Left cardiac atrium (tissue), 4 donors: ENCODE measurements around the gene EMP1. TPM values are rescaled to one million over a fixed set of nuclear protein-coding genes. Genes with fewer than 3 reads are reported as not detected.

Source experiments
- ATAC-seq, 2 donors: fragments of 200-7000 bp; cut with Tn5 transposase; one replicate each; pipeline ENCODE4 v1.9.1; 2020; ENCODE audit warnings: mild to moderate bottlenecking in 2 of 2, moderate library complexity in 2 of 2
- DNase-seq: peaks from one replicate; pipeline ENCODE4 v3.0.0-alpha.2; 2020
- intact Hi-C, 2 donors: fragments of 100-400 bp; cut with DNase I; formaldehyde crosslinking; loops; one replicate each; pipeline versions ENCODE4 v1.14.1 to v1.15.1; 2022 to 2023
- long read RNA-seq: library from polyadenylated mRNA; unstranded; transcript quantifications from one replicate; pipeline ENCODE4 v2.0.0, GENCODE V29; 2021
- total RNA-seq, 2 donors: library from RNA; stranded (reverse); fragmentation: NEBNext Ultra II Directional; extraction: Animal tissue kit (Norgen Biotek cat#: 25700); gene quantifications; one replicate each; pipeline ENCODE4 v1.2.1, GENCODE V29; 2021
- donor health status: DM: no; HTN: yes; CAD: no.
- donor health status: DM: no; HTN: yes; CAD: no; lungs with severe emphysema.
- donor health status: DM: yes; HTN: yes; CAD: no.
- donor health status: Dilated cardiomyopathy.

EMP1 gene, protein sequence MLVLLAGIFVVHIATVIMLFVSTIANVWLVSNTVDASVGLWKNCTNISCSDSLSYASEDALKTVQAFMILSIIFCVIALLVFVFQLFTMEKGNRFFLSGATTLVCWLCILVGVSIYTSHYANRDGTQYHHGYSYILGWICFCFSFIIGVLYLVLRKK
- 100 to 1,000 TPM; 304 to 477 TPM for total RNA-seq
- long read RNA-seq, full-length matches to known transcripts, result 17 of 37 reads
- long read RNA-seq, partial matches to known transcripts, result 0 of 37 reads
- long read RNA-seq, other reads (novel, unspliced or antisense), result 20 of 37 reads

DNA sequence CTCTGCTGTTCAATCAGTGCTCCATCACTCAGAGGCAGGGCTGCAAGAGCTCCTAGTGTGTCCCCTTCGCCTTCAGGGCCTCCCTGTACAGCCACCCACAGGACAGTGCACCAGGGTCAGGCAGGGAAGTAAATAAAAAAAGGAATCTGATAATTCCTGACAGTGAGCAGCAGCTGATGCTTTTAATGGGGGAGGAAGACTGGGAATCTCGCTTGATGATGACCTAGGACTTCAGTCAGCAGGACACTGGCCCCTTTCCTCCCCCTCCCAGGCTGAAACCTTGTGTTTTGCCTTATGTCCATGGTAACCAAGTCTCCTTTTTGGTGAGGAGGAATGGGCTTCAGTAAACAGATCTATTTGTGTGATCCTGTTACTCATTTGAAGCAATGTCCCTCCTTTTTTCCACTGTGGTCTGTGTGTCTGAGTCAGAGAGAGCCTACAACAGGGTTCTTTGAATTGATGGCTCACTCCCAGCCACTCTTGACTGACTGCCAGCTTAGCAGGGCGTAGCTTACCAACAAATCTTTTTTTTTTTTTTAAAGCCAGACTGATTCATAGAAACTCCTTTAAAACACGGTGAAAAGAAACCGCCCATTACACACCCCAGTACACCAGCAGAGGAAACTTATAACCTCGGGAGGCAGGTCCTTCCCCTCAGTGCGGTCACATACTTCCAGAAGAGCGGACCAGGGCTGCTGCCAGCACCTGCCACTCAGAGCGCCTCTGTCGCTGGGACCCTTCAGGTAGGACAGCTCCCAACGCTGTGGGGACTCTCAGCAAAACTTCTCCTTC lies at the start of gene EMP1:
Gene EMP1, plus strand, starts transcription at position 597 of the 792 bp plus-strand sequence. CDS start 14,785 bp downstream, outside the sequence.
- intact Hi-C loops, result loop anchor here in 1 of 2 donors (2.0 kb wide), 1 partner anchor 98 kb away; no protein-coding TSS in a partner anchor
- peak; percentile 83 to 88 for ATAC-seq
- peak; percentile 96 for DNase-seq

DNA sequence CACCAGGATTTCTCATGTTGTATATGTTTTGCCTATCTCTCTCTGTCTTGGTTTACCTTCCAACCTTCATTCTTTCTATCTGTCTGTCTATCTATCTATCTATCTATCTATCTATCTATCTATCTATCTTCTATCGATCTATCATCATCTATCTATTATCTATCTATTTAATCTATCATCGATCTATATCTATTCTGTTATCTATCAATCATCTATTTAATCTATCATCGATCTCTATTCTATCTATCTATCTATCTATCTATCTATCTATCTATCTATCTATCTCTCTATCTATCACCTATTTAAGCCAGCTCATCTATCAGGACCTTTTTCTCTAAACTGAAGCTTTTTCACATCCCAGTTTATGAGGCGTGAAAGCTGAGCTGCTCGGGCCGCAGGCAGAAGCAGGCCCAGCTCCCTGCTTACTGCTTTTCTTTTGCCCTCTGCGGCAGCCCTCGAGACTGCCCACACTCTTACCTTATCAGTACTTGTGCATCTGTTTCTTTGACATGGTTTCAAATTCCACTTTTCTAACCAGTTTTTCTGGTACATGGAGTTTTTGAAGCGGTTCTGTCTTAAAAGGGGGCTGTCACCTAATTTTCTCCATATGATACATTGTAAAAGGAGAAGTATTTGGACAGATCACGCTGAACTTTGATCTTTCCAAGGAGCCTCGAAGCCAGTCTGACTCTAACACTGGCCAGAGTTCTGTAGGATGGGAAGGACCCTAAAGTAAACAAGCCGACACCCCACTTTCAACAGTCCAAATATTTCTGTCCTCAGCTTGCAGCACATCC lies 48.6 kb upstream of the EMP1 start:
- DNase-seq (no peak), ATAC-seq (peak; percentile 36 to 43)
- intact Hi-C loops, result no loop called here

DNA sequence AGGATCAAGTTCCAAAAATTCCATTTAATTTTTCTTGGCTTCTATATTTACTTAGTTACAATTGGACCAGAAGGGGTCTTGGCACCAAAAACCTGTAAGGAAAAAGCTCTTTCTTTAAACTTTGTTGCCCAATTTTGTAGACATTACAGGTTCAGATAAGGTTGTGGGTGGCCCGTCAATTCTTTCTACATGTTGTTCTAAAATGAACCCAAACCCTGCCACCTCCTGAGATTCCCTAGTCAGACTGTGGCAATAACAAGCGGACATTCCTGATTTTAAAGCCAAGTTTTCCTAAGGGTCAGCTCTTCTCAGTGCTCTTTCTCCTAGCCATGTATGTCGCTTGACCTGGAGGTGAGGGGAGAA lies 48.1 kb upstream of the EMP1 start:
- intact Hi-C loops, result no loop called here

GRCh38 chr12:13149411-13149810 lies 47.1 kb upstream of the EMP1 start:
- no peak for ATAC-seq
- no peak for DNase-seq
- intact Hi-C loops, result no loop called here

More for the DNA sequence above, 48.1 kb upstream of the EMP1 start:
- DNase-seq (no peak), ATAC-seq (peak; percentile 3 to 52)

DNA sequence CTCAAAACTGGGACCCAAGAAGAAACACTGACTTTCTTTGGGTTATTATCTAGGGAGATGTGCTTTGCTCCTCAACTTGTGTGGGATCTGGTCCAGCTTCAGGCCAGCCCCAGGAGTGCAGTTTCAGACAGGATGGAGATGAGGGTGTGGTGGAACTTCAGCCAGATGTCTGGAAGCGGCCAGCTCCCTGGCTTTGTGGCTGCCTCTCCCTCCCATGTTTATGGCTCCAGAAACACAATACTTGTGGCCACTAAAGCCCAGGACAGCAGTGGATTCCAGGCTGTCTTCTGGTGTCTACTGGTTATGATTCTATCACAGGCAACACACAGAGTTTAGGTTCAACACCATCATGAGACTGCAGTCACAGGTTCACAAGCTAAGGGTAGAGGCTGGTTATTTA lies 44.2 kb upstream of the EMP1 start:
- intact Hi-C loops, result no loop called here
- peak; percentile 28 to 79 for ATAC-seq
- DNase-seq, result peak; percentile 32

DNA sequence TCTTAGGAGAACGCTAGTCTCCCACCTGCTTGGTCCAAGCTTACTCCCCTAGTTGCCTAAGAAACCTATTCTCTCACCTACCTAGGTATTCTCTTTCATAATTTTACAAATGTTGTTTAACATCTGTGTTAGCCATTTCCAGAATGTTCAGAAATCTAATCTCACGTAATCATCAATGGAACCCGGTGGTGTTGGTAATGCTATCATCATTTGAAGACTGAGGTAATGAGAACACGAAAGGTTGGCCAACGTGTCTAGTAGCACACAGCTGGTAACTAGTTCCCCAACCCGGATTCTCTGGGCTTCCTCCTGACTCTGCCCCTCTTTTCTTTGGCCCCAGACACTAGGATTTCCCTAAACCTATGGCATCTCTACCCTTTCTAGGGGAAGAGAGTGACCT lies 43.8 kb upstream of the EMP1 start:
- ATAC-seq, result no peak
- no peak for DNase-seq
- intact Hi-C loops, result no loop called here

- DNase-seq (no peak), ATAC-seq (no peak)
- intact Hi-C loops, result no loop called here
These were observed 43.3 kb upstream of the EMP1 start for GRCh38 chr12:13153180-13153579.

- ATAC-seq (peak in 1 of 2 donors; percentile 42), DNase-seq (no peak)
- intact Hi-C loops, result no loop called here
These were observed 42.4 kb upstream of the EMP1 start for GRCh38 chr12:13154027-13154538.

GRCh38 chr12:13154831-13155230 lies 41.7 kb upstream of the EMP1 start:
- intact Hi-C loops, result no loop called here
- ATAC-seq (no peak), DNase-seq (no peak)

DNA sequence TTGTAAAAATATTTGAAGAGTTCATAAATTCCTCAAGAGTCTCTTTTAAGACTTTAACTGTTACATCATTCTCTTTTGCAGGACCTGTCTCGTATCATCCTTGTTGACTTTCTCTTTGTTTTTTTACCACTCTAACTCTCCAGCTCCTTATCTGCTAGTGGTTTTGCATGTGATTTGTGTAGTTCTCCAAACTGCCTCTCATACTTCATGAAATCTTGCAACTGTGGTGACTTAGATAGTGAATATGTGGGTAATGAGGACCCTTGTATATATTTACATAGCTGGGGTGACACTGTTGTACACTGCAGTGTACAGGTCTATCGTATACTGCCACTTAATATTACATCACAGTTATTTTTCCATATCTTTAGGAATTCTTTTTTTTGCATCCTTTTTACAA lies 40.2 kb upstream of the EMP1 start:
- DNase-seq, result no peak
- intact Hi-C loops, result no loop called here
- ATAC-seq, result no peak

DNA sequence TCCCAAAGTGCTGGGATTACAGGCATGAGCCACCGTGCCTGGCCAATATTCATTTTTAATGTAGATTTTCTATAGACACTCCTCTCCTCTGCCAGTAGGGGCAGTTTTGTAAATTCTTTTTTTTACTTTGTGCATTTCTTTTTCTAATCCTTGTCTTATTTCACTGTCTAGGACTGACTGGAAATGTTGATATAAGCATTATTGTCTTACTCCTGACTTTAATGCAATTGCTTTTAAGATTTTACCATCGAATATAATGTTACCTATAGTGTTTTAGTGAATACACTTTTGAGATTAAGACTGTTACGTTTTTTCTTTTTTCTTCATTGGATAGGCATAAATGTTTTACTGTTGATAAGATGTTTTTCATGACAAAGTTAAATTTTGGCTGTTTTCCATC lies 35.4 kb upstream of the EMP1 start:
- ATAC-seq (no peak), DNase-seq (no peak)
- intact Hi-C loops, result no loop called here

- ATAC-seq (no peak), DNase-seq (no peak)
- intact Hi-C loops, result no loop called here
These were observed 33.6 kb upstream of the EMP1 start for GRCh38 chr12:13162904-13163303.

- intact Hi-C loops, result no loop called here
- ATAC-seq (peak in 1 of 2 donors; percentile 59), DNase-seq (no peak)
These were observed 32.5 kb upstream of the EMP1 start for GRCh38 chr12:13163868-13164635.

GRCh38 chr12:13164921-13165616 lies 31.5 kb upstream of the EMP1 start:
- intact Hi-C loops, result no loop called here
- ATAC-seq, result no peak
- DNase-seq, result no peak

GRCh38 chr12:13165617-13166041 lies 30.9 kb upstream of the EMP1 start:
- peak; percentile 90 to 94 for ATAC-seq
- DNase-seq, result peak; percentile 77
- intact Hi-C loops, result no loop called here

GRCh38 chr12:13167226-13167625 lies 29.3 kb upstream of the EMP1 start:
- no peak for ATAC-seq
- intact Hi-C loops, result no loop called here
- no peak for DNase-seq

GRCh38 chr12:13167906-13168305 lies 28.6 kb upstream of the EMP1 start:
- ATAC-seq, result no peak
- intact Hi-C loops, result no loop called here
- DNase-seq, result no peak

DNA sequence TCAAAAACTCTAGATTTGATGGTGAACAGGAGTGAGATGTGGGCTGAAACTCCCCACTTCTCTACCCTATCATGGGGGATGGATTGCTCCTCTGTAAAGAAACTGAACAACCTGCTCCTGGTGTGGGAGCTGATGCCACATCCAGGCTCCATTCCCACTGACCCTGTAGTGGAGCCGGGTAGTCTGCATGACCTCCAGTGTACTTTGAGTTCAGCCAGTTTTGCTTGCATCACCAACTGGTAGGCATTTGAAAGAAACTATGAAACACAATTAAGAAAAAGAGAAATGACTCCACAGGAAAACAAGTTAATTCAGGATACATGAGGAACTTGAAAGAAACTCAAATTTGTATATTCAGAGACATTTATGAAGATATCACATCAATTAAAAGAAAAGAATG lies 27.3 kb upstream of the EMP1 start:
- intact Hi-C loops, result no loop called here
- ATAC-seq, result no peak
- no peak for DNase-seq
